ENCODE measurements around the gene RILPL2.

GRCh38 chr12:123369229-123369628 is 67.3 kb downstream of the RILPL2 start:
- TF ChIP-seq CTCF (IDR thresholded peaks at IDR 0.05) (no peak), STAT6 (CRISPR knock-in tag; conservative IDR thresholded peaks at IDR 0.05; ENCODE audit: low read depth) (no peak), USF2 (CRISPR knock-in tag; IDR thresholded peaks at IDR 0.05) (no peak), NFYB (CRISPR knock-in tag; conservative IDR thresholded peaks at IDR 0.05; ENCODE audit: low read depth) (no peak), TP53 (CRISPR knock-in tag; IDR thresholded peaks at IDR 0.05) (no peak), NR3C1 (CRISPR knock-in tag; conservative IDR thresholded peaks at IDR 0.05; ENCODE audit: low read depth) (no peak), FOXP4 (CRISPR knock-in tag; IDR thresholded peaks at IDR 0.05) (no peak), E2F4 (CRISPR knock-in tag; IDR thresholded peaks at IDR 0.05; ENCODE audit: borderline replicate concordance, low read depth) (no peak), USF1 (CRISPR knock-in tag; IDR thresholded peaks at IDR 0.05) (no peak), CREM (CRISPR knock-in tag; IDR thresholded peaks at IDR 0.05) (no peak), MAX (CRISPR knock-in tag; IDR thresholded peaks at IDR 0.05) (no peak), FOXJ3 (CRISPR knock-in tag; IDR thresholded peaks at IDR 0.05; ENCODE audit: borderline replicate concordance) (no peak)
